IPS-18a (cell line): Measurements from ENCODE around the gene JADE2.
A peak's percentile ranks its signal among the peaks of the same experiment; 100 is the strongest.

Experiments used
- H3K27ac ChIP-seq: one replicate; pipeline ENCODE4 v1.5.1; 2013; ENCODE audit warnings: low read length
- H3K27me3 ChIP-seq: one replicate; pipeline ENCODE4 v1.6.1; 2013; ENCODE audit warnings: mild to moderate bottlenecking, low read length; ENCODE audit not compliant: control insufficient read depth, insufficient read depth
- H3K36me3 ChIP-seq: one replicate; pipeline ENCODE4 v1.6.1; 2013; ENCODE audit warnings: low read depth, low read length; ENCODE audit not compliant: control insufficient read depth
- H3K4me1 ChIP-seq: one replicate; pipeline ENCODE4 v1.6.1; 2013; ENCODE audit warnings: low read depth, low read length; ENCODE audit not compliant: control insufficient read depth
- H3K4me3 ChIP-seq: one replicate; pipeline ENCODE4 v1.5.1; 2013; ENCODE audit warnings: low read length
- H3K9ac ChIP-seq: one replicate; pipeline ENCODE4 v1.6.1; 2013; ENCODE audit warnings: mild to moderate bottlenecking, low read length, moderate library complexity
- H3K9me3 ChIP-seq: one replicate; pipeline ENCODE4 v1.6.1; 2013; ENCODE audit warnings: low read depth, low read length; ENCODE audit not compliant: control insufficient read depth

Gene JADE2

DNA sequence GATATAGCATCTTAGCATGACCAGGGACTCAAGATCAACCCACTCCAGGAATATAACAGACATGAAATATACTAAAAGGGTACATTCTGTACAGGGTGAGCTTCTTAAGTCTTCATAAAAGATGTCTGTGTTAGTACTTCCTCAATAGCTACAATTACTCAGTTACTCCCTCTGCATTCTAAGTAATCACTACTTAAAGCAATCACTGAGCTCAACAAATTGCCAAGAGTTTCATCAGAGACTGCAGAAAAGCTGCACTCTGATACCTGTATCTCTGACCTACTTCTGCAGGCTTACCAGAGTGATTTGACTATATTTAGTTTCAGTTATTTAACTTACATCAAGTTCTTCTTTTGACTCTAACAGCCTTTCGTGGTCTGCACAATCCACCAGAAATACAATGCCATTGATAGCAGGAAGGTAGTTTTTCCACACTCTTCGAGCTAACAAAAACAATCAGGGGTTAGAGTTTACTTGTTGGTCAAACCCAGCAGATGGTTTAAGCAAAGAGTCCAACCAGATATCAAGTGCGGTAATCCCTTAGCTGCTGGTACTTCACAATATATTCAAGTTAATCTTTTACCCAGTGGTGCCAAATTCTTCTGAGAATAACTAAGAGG lies 83.9 kb downstream of the JADE2 start:
- Histone ChIP-seq H3K4me1 (no peaks in the 10 kb centered on the region), H3K9ac (no peak overlapping the region), H3K27ac (no peak overlapping the region), H3K36me3 (peaks cover 46% of the 10 kb centered on the region), H3K9me3 (no peaks in the 10 kb centered on the region), H3K27me3 (no peaks in the 10 kb centered on the region), H3K4me3 (no peak overlapping the region)

DNA sequence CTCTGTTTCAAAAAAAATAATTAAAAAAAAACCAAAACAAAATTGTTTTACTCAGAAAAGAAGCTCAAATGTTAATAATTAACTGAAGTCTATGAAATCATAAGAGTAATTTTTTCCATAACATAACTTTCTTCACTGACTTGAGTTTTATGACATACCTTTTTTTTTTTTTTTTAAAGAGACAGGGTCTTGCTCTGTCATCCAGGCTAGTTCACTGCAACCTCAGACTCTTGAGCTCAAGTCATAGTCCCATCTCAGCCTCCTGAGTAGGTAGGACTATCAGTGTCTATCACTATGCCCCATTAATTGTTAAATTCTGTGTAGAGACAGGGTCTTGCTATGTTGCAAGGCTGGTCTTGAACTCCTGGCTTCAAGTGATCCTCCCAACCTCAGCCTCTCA lies 85.3 kb downstream of the JADE2 start:
- H3K4me3 ChIP-seq, result no peak overlapping the region
- H3K4me1 ChIP-seq, result no peaks in the 10 kb centered on the region
- no peak overlapping the region for H3K9ac ChIP-seq
- no peaks in the 10 kb centered on the region for H3K9me3 ChIP-seq
- no peaks in the 10 kb centered on the region for H3K27me3 ChIP-seq
- H3K27ac ChIP-seq, result no peak overlapping the region
- H3K36me3 ChIP-seq, result peaks cover 34% of the 10 kb centered on the region

DNA sequence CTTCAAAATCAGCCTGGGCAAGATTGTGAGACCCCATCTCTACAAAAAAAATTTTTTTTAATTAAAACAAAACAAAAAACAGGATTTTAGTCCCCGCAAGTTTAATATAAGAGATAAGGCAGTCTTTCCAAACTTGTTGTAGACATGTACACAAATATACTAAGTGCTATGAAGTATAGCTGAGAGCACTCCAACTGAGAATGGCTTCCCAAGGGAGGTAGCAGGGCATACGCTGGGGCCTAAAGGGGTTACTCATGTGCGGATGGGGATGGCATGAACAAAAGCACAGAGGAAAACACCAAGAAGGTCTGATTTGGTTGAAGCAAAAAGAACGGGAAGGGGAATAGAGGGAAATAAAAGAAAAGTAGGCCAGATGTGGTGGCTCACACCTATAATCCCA lies 86.0 kb downstream of the JADE2 start:
- no peak overlapping the region for H3K27ac ChIP-seq

DNA sequence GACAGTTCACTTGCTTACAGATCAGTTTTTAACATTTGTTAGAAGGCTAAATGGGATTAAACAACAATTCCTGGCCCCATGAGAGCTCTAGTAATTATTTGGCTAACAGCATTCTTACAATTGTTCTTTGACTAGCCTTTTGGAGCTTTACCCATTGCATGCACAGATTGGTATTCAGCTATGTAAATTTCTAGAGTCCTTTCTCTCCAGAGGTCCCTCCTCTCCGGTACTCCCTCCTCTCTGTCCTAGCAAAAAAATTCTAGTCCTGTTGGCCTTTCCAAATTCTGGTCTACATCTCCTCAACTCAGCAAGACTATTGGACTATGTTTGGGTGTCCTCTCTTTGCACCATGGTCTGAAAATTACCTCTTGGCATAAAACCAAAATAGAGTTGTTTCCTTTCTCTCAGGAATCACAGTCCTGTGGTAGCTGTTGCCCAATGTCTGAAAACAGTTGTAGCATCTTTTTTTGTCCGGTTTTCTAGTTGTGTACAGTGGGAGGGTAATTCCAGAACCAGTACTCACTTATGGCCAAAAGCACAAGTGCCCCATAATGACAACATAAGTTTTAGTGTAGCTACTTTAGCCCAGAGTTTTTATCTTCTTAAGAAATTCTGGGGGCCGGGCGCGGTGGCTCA lies 89.1 kb downstream of the JADE2 start:
- Histone ChIP-seq H3K36me3 (peaks cover 11% of the 10 kb centered on the region), H3K9ac (peak overlapping the region; percentile 10), H3K4me3 (no peak overlapping the region), H3K4me1 (no peaks in the 10 kb centered on the region), H3K9me3 (no peaks in the 10 kb centered on the region), H3K27ac (no peak overlapping the region), H3K27me3 (no peaks in the 10 kb centered on the region)

More for the DNA sequence above, 86.0 kb downstream of the JADE2 start:
- H3K36me3 ChIP-seq, result peaks cover 27% of the 10 kb centered on the region
- no peaks in the 10 kb centered on the region for H3K27me3 ChIP-seq
- H3K9me3 ChIP-seq, result no peaks in the 10 kb centered on the region
- H3K9ac ChIP-seq, result no peak overlapping the region
- no peak overlapping the region for H3K4me3 ChIP-seq
- no peaks in the 10 kb centered on the region for H3K4me1 ChIP-seq

DNA sequence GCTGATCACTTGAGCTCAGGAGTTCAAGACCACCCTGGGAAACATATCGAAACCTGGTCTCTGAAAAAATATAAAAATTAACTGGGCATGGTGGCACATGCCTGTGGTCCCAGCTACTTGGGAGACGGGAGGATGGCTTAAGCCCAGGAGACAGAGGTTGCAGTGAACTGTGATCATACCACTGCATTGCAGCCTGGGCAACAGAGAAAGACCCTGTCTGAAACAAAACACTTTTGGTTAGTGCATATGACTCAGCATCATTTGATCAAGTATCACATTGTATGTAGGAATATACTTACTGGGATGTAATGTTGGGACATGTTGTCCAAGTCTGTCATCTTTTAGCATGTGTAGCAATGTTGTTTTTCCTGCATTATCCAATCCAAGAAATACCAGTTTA lies 95.2 kb downstream of the JADE2 start:
- no peak overlapping the region for H3K27ac ChIP-seq
- no peaks in the 10 kb centered on the region for H3K9me3 ChIP-seq
- H3K4me1 ChIP-seq, result no peaks in the 10 kb centered on the region
- peaks cover 16% of the 10 kb centered on the region for H3K36me3 ChIP-seq
- no peak overlapping the region for H3K9ac ChIP-seq
- H3K4me3 ChIP-seq, result no peak overlapping the region
- H3K27me3 ChIP-seq, result no peaks in the 10 kb centered on the region

DNA sequence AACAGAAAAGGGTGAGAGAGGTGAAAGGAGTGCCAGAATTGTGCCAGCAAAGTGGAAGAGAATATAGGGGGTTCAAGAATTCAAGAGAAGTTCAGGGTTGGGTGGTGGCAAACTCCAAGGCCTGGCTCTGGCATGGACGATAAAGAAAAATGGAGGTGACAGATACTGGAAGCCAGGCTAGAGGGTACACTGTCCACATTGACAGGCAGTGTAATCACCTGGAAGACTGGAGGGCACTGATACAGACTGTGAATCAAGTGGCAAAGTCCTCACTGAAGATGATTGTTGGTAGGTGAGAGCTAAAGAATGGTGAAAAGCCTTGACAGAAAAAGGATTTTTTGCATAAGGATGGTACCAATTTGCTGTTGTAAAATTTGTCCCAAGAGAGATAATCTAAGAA lies 100.1 kb downstream of the JADE2 start:
- Histone ChIP-seq H3K4me1 (no peaks in the 10 kb centered on the region), H3K27me3 (no peaks in the 10 kb centered on the region), H3K36me3 (peaks cover 7% of the 10 kb centered on the region), H3K4me3 (no peak overlapping the region), H3K9ac (no peak overlapping the region), H3K27ac (no peak overlapping the region), H3K9me3 (no peaks in the 10 kb centered on the region)

DNA sequence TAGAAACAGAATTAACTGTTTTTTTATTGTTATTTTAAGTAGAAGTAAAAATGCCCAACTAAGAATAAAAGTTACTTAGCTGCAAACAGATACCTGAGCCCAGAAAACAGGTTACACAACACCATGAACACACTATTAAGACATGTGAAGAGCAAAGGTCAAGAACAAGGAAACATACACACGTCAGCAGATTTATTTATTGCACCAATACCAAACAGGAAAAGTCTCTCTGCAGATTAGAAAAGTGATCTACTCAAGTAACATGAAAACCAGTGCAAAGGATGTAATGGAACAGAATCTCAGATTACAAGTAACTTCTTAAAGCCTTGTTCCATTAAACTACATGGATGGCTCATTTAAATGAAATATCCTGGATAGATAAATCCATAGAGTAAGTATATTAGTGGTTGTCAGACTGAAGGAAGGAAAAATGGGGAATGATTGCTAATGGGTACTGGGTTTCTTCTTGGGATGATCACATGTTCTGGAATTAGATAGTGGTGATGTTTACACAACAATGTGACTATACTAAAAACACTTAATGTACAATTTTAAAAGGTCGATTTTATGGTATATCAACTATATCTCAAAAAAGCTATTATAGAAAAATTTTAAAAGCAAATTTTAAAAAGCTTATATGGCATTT lies 101.0 kb downstream of the JADE2 start:
- H3K27me3 ChIP-seq, result no peaks in the 10 kb centered on the region
- H3K9me3 ChIP-seq, result no peaks in the 10 kb centered on the region
- no peak overlapping the region for H3K27ac ChIP-seq
- H3K36me3 ChIP-seq, result peaks cover 4% of the 10 kb centered on the region
- H3K4me1 ChIP-seq, result no peaks in the 10 kb centered on the region
- H3K9ac ChIP-seq, result no peak overlapping the region
- no peak overlapping the region for H3K4me3 ChIP-seq
